C4-2B (cell line): ENCODE data around the gene XCL1.
A peak's percentile ranks its signal among the peaks of the same experiment; 100 is the strongest.

ENCODE experiments used
- ZFX ChIP-seq: fragments of 450-650 bp; IDR thresholded peaks from 2 replicates; pipeline ENCODE4 v1.6.1; 2017
- TF ChIP-seq, protein P1 (sequence below): fragments of 450-650 bp; conservative IDR thresholded peaks from 2 replicates; pipeline ENCODE4 v1.5.1; 2017; ENCODE audit warnings: mild to moderate bottlenecking

DNA sequence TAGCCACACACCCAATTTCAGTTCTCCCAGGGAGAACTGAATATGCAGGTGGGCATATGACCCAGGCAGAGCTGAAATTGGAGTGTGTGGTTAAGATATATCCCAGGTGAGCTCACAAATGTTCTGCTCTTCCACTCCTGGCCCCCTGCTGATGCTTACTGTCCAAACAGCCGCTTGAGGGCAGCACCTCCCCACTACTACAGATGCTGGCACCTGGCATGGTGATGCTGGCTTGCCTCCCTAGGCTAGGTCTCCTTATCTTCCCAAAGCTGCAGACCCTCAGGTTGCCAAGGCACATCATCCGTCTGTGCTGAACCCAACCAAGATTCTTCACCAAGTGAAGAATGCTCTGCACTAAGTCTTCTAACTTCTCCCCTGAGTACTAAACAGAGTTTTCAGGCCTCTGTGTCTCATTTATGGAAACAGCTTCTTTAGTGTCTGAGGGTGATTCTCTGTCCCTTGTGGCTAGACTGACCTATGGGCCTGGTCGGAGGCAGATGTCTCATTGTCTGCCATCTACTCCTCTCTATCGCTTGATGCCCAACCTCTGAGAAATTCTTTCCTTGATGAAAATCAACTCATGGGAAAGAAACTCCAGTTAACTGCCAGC, 27.2 kb downstream of the XCL1 start:
- TF ChIP-seq, protein P1, sequence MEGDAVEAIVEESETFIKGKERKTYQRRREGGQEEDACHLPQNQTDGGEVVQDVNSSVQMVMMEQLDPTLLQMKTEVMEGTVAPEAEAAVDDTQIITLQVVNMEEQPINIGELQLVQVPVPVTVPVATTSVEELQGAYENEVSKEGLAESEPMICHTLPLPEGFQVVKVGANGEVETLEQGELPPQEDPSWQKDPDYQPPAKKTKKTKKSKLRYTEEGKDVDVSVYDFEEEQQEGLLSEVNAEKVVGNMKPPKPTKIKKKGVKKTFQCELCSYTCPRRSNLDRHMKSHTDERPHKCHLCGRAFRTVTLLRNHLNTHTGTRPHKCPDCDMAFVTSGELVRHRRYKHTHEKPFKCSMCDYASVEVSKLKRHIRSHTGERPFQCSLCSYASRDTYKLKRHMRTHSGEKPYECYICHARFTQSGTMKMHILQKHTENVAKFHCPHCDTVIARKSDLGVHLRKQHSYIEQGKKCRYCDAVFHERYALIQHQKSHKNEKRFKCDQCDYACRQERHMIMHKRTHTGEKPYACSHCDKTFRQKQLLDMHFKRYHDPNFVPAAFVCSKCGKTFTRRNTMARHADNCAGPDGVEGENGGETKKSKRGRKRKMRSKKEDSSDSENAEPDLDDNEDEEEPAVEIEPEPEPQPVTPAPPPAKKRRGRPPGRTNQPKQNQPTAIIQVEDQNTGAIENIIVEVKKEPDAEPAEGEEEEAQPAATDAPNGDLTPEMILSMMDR: peak; percentile 94
- TF ChIP-seq ZFX: no peak
